H1 (cell line): Measurements from ENCODE around the gene CENPP. TPM values are rescaled to one million over a fixed set of nuclear protein-coding genes. Genes with fewer than 3 reads are reported as not detected.

Source experiments
- CTCF ChIA-PET: fragments of 300-600 bp; sonication (Branson Sonifier 250); formaldehyde crosslinking; loops from one replicate; lab custom pipeline; 2021; ENCODE audit not compliant: partially characterized antibody; lab: Charles Lee
- POLR2A ChIA-PET: fragments of 300-600 bp; sonication (Branson Sonifier 250); formaldehyde crosslinking; loops from one replicate; lab custom pipeline; 2021; ENCODE audit warnings: inconsistent platforms; ENCODE audit not compliant: partially characterized antibody; lab: Charles Lee
- DNase-seq, 2 experiments: peaks; one replicate each; pipeline versions ENCODE4 v3.0.0 to v3.0.0-alpha.2; 2010 to 2022; ENCODE audit warnings: low spot score in 2 of 2, low read depth in 1 of 2, mixed read lengths in 1 of 2
- FAIRE-seq: peaks from 2 replicates; lab custom pipeline; 2011; peaks lifted over from hg19 to GRCh38; lab: Jason Lieb, UNC
- H2AFZ ChIP-seq: 2 replicates; pipeline ENCODE4 v1.8.1; 2012; ENCODE audit warnings: low read length, inconsistent platforms
- H2AK5ac ChIP-seq: 2 replicates; pipeline ENCODE4 v1.6.1; 2013; ENCODE audit warnings: low read depth, low read length
- H2BK120ac ChIP-seq: replicated peaks from 2 replicates; pipeline ENCODE3; 2013; ENCODE audit warnings: low read depth, low read length, inconsistent platforms
- H2BK12ac ChIP-seq: 2 replicates; pipeline ENCODE4 v1.6.1; 2013; ENCODE audit warnings: low read depth, low read length
- H2BK15ac ChIP-seq: 2 replicates; pipeline ENCODE4 v1.6.1; 2013; ENCODE audit warnings: low read length
- H2BK20ac ChIP-seq: 2 replicates; pipeline ENCODE4 v1.6.1; 2013; ENCODE audit warnings: low read length
- H2BK5ac ChIP-seq: 2 replicates; pipeline ENCODE4 v1.6.1; 2013; ENCODE audit warnings: low read depth, low read length
- H3K14ac ChIP-seq: 2 replicates; pipeline ENCODE4 v1.6.1; 2013; ENCODE audit warnings: inconsistent platforms; ENCODE audit not compliant: insufficient read length
- H3K18ac ChIP-seq: 2 replicates; pipeline ENCODE4 v1.6.1; 2013; ENCODE audit warnings: low read length; ENCODE audit errors: extremely low read depth
- H3K23ac ChIP-seq: 2 replicates; pipeline ENCODE4 v1.6.1; 2013; ENCODE audit warnings: inconsistent platforms; ENCODE audit not compliant: insufficient read length
- H3K23me2 ChIP-seq: 2 replicates; pipeline ENCODE4 v1.6.1; 2013; ENCODE audit warnings: low read depth, low read length
- H3K27ac ChIP-seq: 2 replicates; pipeline ENCODE4 v1.6.1; 2011; ENCODE audit warnings: low read depth, low read length, inconsistent platforms
- H3K27me3 ChIP-seq, 4 experiments: replicated peaks in 1 of 4; 1 replicate in 1 of 4; 2 replicates in 3 of 4; pipeline versions ENCODE4 v1.6.1 to v1.8.1; 2011 to 2013; ENCODE audit warnings: low read length in 3 of 4, mild to moderate bottlenecking in 3 of 4, inconsistent platforms in 2 of 4, mixed read lengths in 2 of 4, moderate library complexity in 1 of 4; ENCODE audit not compliant: control insufficient read depth in 3 of 4, insufficient read depth in 3 of 4; ENCODE audit errors: extremely low read depth in 1 of 4
- H3K36me3 ChIP-seq, 4 experiments: 2 replicates each; pipeline versions ENCODE4 v1.6.1 to v1.8.1; 2011 to 2013; ENCODE audit warnings: mild to moderate bottlenecking in 4 of 4, low read length in 3 of 4, moderate library complexity in 2 of 4, control low read depth in 1 of 4, inconsistent platforms in 1 of 4; ENCODE audit not compliant: insufficient read depth in 4 of 4, control insufficient read depth in 2 of 4
- H3K4ac ChIP-seq: replicated peaks from 2 replicates; pipeline ENCODE3; 2013; ENCODE audit warnings: low read length, low read depth, mixed read lengths, inconsistent platforms; ENCODE audit not compliant: insufficient read length
- H3K4me1 ChIP-seq, 4 experiments: replicated peaks in 1 of 4; 1 replicate in 1 of 4; 2 replicates in 3 of 4; pipeline versions ENCODE4 v1.6.1 to v1.8.1; 2011 to 2013; ENCODE audit warnings: low read length in 3 of 4, inconsistent platforms in 2 of 4, mixed read lengths in 1 of 4; ENCODE audit not compliant: insufficient read depth in 4 of 4, control insufficient read depth in 3 of 4
- H3K4me2 ChIP-seq, 2 experiments: 2 replicates each; pipeline versions ENCODE4 v1.6.1 to v1.8.1; 2011 to 2013; ENCODE audit warnings: low read depth in 2 of 2, low read length in 2 of 2, control low read depth in 1 of 2, inconsistent platforms in 1 of 2, mild to moderate bottlenecking in 1 of 2; ENCODE audit not compliant: insufficient read depth in 1 of 2
- H3K4me3 ChIP-seq, 4 experiments: fragments of 200-600, 300-600 bp in 1 of 4; sonication (generic), shearing (Covaris generic), sonication (Bioruptor Twin) in 1 of 4; 2 replicates each; pipeline versions ENCODE4 v1.5.1 to v1.8.1; 2011 to 2016; ENCODE audit warnings: low read length in 4 of 4, low read depth in 3 of 4, control low read depth in 2 of 4, inconsistent platforms in 2 of 4, mild to moderate bottlenecking in 2 of 4, mixed read lengths in 1 of 4, moderate library complexity in 1 of 4; ENCODE audit not compliant: insufficient read depth in 2 of 4; ENCODE audit errors: extremely low read depth in 1 of 4
- H3K56ac ChIP-seq: replicated peaks from 2 replicates; pipeline ENCODE3; 2013; ENCODE audit warnings: low read depth, mild to moderate bottlenecking, mixed read lengths, low read length, inconsistent platforms; ENCODE audit not compliant: insufficient read length
- H3K79me1 ChIP-seq: 2 replicates; pipeline ENCODE4 v1.6.1; 2013; ENCODE audit warnings: low read depth, low read length, control low read depth
- H3K79me2 ChIP-seq, 2 experiments: 2 replicates each; pipeline versions ENCODE4 v1.6.1 to v1.8.1; 2012 to 2013; ENCODE audit warnings: low read length in 2 of 2, mild to moderate bottlenecking in 2 of 2, inconsistent platforms in 1 of 2; ENCODE audit not compliant: insufficient read depth in 2 of 2, control insufficient read depth in 1 of 2
- H3K9ac ChIP-seq, 4 experiments: replicated peaks in 1 of 4; 1 replicate in 1 of 4; 2 replicates in 3 of 4; pipeline versions ENCODE4 v1.6.1 to v1.8.1; 2011 to 2013; ENCODE audit warnings: low read depth in 3 of 4, low read length in 3 of 4, control low read depth in 2 of 4, mild to moderate bottlenecking in 2 of 4, moderate library complexity in 2 of 4, inconsistent platforms in 1 of 4; ENCODE audit errors: extremely low read depth in 1 of 4
- H3K9me3 ChIP-seq, 2 experiments: 2 replicates each; pipeline versions ENCODE4 v1.6.1 to v1.8.1; 2012 to 2013; ENCODE audit warnings: mild to moderate bottlenecking in 2 of 2, moderate library complexity in 2 of 2, control low read depth in 1 of 2, inconsistent platforms in 1 of 2, low read depth in 1 of 2, low read length in 1 of 2, mixed read lengths in 1 of 2; ENCODE audit not compliant: insufficient read depth in 2 of 2
- H4K20me1 ChIP-seq, 2 experiments: replicated peaks in 1 of 2; 2 replicates each; pipeline versions ENCODE3 to v1.8.1; 2011 to 2013; ENCODE audit warnings: inconsistent platforms in 2 of 2, low read length in 2 of 2, mild to moderate bottlenecking in 1 of 2; ENCODE audit not compliant: insufficient read depth in 2 of 2, control insufficient read depth in 1 of 2
- H4K5ac ChIP-seq: 2 replicates; pipeline ENCODE4 v1.6.1; 2013; ENCODE audit warnings: low read length, low read depth, mixed read lengths, inconsistent platforms; ENCODE audit not compliant: insufficient read length
- H4K8ac ChIP-seq: 2 replicates; pipeline ENCODE4 v1.8.0; 2013; ENCODE audit warnings: mild to moderate bottlenecking, moderate library complexity, low read length, inconsistent platforms; ENCODE audit not compliant: insufficient read depth; ENCODE audit errors: extremely low read depth
- H4K91ac ChIP-seq: replicated peaks from 2 replicates; pipeline ENCODE3; 2013; ENCODE audit warnings: low read length, mixed read lengths, inconsistent platforms; ENCODE audit not compliant: insufficient read length
- CEBPB ChIP-seq: IDR thresholded peaks from 2 replicates; pipeline ENCODE4 v1.6.1; 2012; ENCODE audit warnings: low read depth, low read length
- CHD2 ChIP-seq: IDR thresholded peaks from 2 replicates; pipeline ENCODE4 v1.6.1; 2012; ENCODE audit warnings: low read length, improper control_type of control experiment
- HDAC6 ChIP-seq: IDR thresholded peaks from one replicate; pipeline ENCODE4 v1.7.1; 2012; ENCODE audit warnings: low read depth, mild to moderate bottlenecking, inconsistent platforms, low read length, moderate library complexity
- PHF8 ChIP-seq: fragments of 200-600 bp; sonication (generic); conservative IDR thresholded peaks from 2 replicates; pipeline ENCODE4 v1.7.1; 2012; ENCODE audit warnings: low read depth, mild to moderate bottlenecking, inconsistent platforms, low read length, moderate library complexity
- TEAD4 ChIP-seq: IDR thresholded peaks from 2 replicates; pipeline ENCODE4 v1.6.1; 2012; ENCODE audit warnings: low read depth, low read length, inconsistent platforms, mixed read lengths
- WGBS, 2 experiments: shearing (Covaris generic) in 1 of 2; methylation state at CpG; one replicate each; pipeline versions ENCODE4 v1.1.6 to v1.1.7; 2013 to 2015; ENCODE audit warnings: low lambda C conversion rate in 2 of 2, mixed read lengths in 2 of 2, inconsistent platforms in 1 of 2, low coverage in 1 of 2, missing lambda C conversion rate in 1 of 2; ENCODE audit not compliant: insufficient replicate concordance in 2 of 2, insufficient coverage in 1 of 2, insufficient read length in 1 of 2; ENCODE audit errors: extremely low coverage in 1 of 2, missing lambda C conversion rate in 1 of 2; 5-methylcytosine and 5-hydroxymethylcytosine counted together
- polyA plus RNA-seq, 7 experiments: library from polyadenylated mRNA; depleted of rRNA in 3 of 7; stranded (reverse) in 5 of 7; unstranded in 2 of 7; fragments of >200 nt in 5 of 7; fragments of 200-250 nt in 2 of 7; gene quantifications; 1 replicate in 5 of 7; 2 replicates in 1 of 7; 4 replicates in 1 of 7; pipeline versions ENCODE4 v1.2.1 to v1.2.3, GENCODE V29; 2011 to 2013; ENCODE audit warnings: missing spikeins in 2 of 7, mixed read lengths in 2 of 7
- total RNA-seq: library from RNA; stranded (reverse); fragmentation: NEBNext Ultra II Directional; extraction: Animal tissue kit (Norgen Biotek cat#: 25700); gene quantifications from 2 replicates; pipeline ENCODE4 v1.2.1, GENCODE V29; 2021

Gene CENPP
- total and polyA plus RNA-seq, 2 of the 8 experiments (the other 6 are each of a cell fraction or from before 2014, with no cell fraction given) = 2.7 to 10.8 TPM

DNA sequence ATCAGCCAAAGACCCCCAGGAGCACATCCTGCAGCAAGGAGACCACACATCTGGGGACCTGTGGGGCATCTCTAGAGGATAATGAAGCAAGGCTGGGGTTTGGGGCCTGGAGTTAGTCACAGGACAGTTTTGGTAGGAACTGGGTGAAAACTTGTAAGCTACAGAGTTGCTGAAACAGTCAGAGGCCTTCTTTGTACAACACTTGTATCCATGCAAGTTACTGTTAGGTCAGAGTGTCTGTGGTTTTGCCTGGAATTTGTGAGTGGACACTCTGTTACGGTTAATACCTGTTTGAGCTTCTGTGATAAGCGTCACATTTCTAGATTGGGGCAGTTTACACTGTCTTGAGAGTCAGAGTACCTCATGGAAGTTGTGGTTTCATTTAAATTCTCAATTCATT is 179.1 kb downstream of the CENPP start:
- no peaks in the 10 kb centered on the region for H3K9me3 ChIP-seq
- no peaks in the 10 kb centered on the region for H3K79me2 ChIP-seq
- H3K14ac ChIP-seq = no peak overlapping the region
- POLR2A ChIA-PET = no interaction called here
- TF ChIP-seq HDAC6 (no peak), CHD2 (no peak), TEAD4 (no peak), CEBPB (no peak), PHF8 (no peak)
- no peak for DNase-seq
- no peak overlapping the region for H2AFZ ChIP-seq
- no peak overlapping the region for H2BK120ac ChIP-seq
- H3K79me1 ChIP-seq = no peaks in the 10 kb centered on the region
- H4K91ac ChIP-seq = no peak overlapping the region
- no peak overlapping the region for H4K8ac ChIP-seq
- H3K56ac ChIP-seq = no peak overlapping the region
- H3K36me3 ChIP-seq = no peaks in the 10 kb centered on the region
- no peak overlapping the region for H2AK5ac ChIP-seq
- no peak overlapping the region for H3K23ac ChIP-seq
- 91% methylated on average over 2 of the region's 2 CpGs; no CpG with 5 or more reads in 1 of the 2 experiments for WGBS, 2 experiments
- no peak for FAIRE-seq
- no peaks in the 10 kb centered on the region for H3K23me2 ChIP-seq
- no peak overlapping the region for H3K18ac ChIP-seq
- H3K4me1 ChIP-seq = peaks cover 2 to 3% (median 2%) of the 10 kb centered on the region in 4 experiments; a peak in 5 of 7 replicates
- CTCF ChIA-PET = interaction anchor here (0.8 to 3.4 kb wide), 4 partner anchors 12 to 53 kb away, joined by 3 to 19 read pairs (median 10); no protein-coding TSS in a partner anchor
- no peak overlapping the region for H3K9ac ChIP-seq
- no peak overlapping the region for H2BK5ac ChIP-seq
- no peaks in the 10 kb centered on the region for H3K27me3 ChIP-seq
- H2BK15ac ChIP-seq = no peak overlapping the region
- no peak overlapping the region for H3K4me3 ChIP-seq
- H3K27ac ChIP-seq = no peak overlapping the region
- no peak overlapping the region for H3K4me2 ChIP-seq
- no peak overlapping the region for H2BK12ac ChIP-seq
- no peak overlapping the region for H3K4ac ChIP-seq
- no peaks in the 10 kb centered on the region for H4K20me1 ChIP-seq
- no peak overlapping the region for H4K5ac ChIP-seq
- no peak overlapping the region for H2BK20ac ChIP-seq
